OCI-LY7 (cell line): ENCODE data around the gene RBM33.

Experiments used
- EZH2phosphoT487 ChIP-seq: fragments of 200-600 bp; sonication (generic); IDR thresholded peaks from 2 replicates; pipeline ENCODE4 v1.6.1; 2018; ENCODE audit warnings: low read depth, borderline replicate concordance, mild to moderate bottlenecking, mixed run types, antibody characterized with exemption, low read length, moderate library complexity, mixed read lengths
- TF ChIP-seq, protein P1 (sequence below): fragments of 200-600 bp; sonication (generic); conservative IDR thresholded peaks from 2 replicates; pipeline ENCODE4 v1.5.1; 2014; ENCODE audit warnings: mild to moderate bottlenecking, antibody characterized with exemption, low read length, moderate library complexity, mixed read lengths

GRCh38 chr7:155710031-155710430 lies 65.6 kb downstream of the RBM33 start:
- TF ChIP-seq, protein P1, sequence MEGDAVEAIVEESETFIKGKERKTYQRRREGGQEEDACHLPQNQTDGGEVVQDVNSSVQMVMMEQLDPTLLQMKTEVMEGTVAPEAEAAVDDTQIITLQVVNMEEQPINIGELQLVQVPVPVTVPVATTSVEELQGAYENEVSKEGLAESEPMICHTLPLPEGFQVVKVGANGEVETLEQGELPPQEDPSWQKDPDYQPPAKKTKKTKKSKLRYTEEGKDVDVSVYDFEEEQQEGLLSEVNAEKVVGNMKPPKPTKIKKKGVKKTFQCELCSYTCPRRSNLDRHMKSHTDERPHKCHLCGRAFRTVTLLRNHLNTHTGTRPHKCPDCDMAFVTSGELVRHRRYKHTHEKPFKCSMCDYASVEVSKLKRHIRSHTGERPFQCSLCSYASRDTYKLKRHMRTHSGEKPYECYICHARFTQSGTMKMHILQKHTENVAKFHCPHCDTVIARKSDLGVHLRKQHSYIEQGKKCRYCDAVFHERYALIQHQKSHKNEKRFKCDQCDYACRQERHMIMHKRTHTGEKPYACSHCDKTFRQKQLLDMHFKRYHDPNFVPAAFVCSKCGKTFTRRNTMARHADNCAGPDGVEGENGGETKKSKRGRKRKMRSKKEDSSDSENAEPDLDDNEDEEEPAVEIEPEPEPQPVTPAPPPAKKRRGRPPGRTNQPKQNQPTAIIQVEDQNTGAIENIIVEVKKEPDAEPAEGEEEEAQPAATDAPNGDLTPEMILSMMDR, result no peak
- no peak for TF ChIP-seq EZH2phosphoT487
